GM18861 (cell line): Measurements from ENCODE around the gene DNAH6.

Experiments used
- ATAC-seq: cut with Tn5 transposase; IDR thresholded peaks from one replicate; pipeline ENCODE4 v1.9.1; 2021; ENCODE audit not compliant: unreplicated experiment

DNAH6 gene

GRCh38 chr2:84686783-84687476, 170.6 kb downstream of the DNAH6 start:
- ATAC-seq, result no peak

GRCh38 chr2:84687498-84688149, 171.3 kb downstream of the DNAH6 start:
- ATAC-seq, result no peak

- no peak for ATAC-seq
These were observed 173.9 kb downstream of the DNAH6 start for GRCh38 chr2:84690225-84690624.

- ATAC-seq, result no peak
These were observed 177.9 kb downstream of the DNAH6 start for GRCh38 chr2:84694088-84694622.

DNA sequence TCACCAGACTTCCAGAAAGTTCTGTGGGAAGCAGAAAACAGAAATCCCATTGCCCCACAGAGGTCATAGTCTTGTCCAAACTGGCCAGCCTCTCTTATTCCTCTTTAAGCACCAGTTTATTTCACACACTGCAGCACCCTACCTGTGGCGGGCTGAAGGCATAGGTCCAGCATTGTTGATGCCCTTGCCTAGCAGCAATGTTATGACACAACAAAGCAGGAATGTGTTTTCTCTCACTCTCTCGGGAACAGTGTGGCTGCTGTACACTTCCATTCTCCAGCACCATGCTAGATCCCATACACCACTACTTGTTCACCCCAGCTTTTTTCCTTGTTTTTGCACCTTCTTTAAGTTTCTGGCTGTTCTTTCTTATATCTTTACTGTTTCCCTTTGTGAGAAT, 181.6 kb downstream of the DNAH6 start:
- ATAC-seq, result no peak

- no peak for ATAC-seq
These were observed 183.7 kb downstream of the DNAH6 start for GRCh38 chr2:84700006-84700405.

- ATAC-seq, result no peak
These were observed 185.6 kb downstream of the DNAH6 start for GRCh38 chr2:84701880-84702279.

DNA sequence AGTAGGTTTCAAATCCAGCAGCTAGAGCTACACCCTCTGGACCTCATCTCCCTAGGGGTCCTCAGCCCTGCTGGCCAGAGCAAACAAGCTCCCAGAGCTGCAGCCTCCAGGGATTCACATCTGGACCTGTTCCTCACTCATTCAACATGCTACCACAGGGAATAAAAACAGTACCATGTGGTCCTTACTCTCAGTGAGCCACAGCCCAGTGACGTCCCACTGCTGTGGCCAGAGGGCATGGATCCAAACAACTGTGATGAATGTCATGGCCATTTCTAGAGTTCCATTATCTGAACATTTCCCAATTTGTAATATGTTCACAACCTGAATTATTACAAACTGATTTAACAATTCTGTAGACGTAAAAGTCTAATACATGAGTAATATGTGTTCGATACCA, 186.6 kb downstream of the DNAH6 start:
- ATAC-seq, result no peak

GRCh38 chr2:84703831-84704230, 187.5 kb downstream of the DNAH6 start:
- ATAC-seq, result no peak

DNA sequence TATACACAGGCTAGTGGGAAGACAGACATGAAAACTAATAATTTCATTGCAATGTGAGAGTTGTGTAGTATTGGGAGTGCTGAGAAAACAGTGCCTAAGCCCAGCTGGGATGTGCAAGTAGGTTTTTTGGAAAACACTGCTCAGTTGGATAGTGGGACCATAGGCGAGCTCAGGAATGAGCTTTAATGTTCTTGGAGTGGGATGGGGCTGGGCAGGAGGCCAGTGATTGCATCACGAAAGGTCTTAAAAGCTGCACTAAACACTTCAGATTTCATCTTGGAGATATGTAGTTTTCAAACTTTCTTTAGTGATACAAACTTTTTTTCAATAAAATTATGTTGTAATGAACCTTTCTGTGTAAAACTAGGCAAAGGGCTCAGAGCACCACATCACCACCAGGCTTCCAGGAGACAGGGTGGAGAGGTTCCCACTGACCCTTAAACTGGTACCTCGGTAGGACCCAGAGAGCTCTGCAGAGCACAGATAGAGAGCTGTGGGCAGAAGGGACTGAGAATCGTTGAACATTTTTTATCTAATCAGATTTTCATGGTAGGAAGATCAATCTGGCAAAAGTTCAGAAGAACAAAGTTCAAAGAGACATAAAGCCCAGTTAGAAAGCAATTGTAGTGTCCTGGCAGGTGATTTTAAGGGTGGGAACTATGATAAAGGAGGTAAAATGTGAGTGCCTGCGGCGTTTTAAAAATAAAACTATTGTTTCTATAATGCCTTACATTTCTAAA, 188.4 kb downstream of the DNAH6 start:
- ATAC-seq, result no peak

DNA sequence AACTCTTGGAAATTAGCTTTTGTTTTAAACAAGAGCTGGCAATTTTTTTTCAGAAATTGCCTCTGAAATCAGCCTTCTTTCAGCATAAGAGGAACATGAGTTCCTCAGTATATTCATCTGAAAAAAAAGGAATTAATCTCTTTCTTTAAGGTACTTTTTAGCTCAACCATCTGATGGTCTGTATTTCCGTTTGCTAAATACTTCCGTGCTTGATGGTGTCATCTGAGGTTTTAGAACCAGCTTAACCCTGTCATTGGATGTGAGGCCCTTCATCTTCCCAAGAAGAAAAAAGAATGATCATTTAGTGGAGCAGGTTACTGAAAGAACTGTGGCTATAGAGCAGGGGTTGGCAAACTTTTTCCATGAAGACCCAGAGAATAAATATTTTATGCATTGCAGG, 189.6 kb downstream of the DNAH6 start:
- no peak for ATAC-seq

DNA sequence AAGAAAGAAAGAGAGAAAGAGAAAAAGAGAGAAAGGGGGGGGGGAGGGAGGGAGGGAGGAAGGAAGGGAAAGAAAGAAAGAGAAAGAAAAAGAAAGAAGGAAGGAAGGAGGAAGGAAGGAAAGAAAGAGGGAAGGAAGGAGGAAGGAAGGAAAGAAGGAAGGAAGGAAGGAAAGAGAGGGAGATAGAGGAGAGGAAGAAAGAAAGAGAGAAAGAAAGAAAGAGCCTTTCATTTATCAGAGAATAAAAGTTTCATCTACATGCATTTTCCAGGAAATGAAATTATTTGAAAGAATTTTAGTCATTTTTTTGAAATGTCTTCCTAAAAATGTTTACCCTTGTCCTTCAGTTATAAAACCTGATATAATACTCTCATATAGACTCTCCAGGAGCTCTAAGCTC, 192.1 kb downstream of the DNAH6 start:
- ATAC-seq, result no peak

DNA sequence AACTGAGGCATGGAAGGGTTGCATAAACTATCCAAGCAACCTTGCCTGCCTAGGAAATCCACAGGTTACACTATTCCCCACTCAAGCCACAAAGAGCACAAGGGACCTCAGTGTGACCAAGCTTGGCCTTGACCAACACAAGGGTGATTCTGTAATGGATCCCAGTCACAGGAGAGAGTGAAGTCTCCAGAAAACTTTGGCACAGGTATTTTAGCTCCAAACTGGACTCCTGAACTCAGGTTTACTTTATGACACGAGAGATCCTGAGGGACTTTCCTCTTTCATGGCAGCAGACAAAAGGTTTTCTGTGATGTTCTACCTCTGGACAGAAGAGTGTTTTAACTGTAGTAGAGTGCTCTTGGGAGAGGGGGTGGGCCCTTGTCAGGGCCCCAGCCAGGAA, 195.4 kb downstream of the DNAH6 start:
- ATAC-seq, result no peak

DNA sequence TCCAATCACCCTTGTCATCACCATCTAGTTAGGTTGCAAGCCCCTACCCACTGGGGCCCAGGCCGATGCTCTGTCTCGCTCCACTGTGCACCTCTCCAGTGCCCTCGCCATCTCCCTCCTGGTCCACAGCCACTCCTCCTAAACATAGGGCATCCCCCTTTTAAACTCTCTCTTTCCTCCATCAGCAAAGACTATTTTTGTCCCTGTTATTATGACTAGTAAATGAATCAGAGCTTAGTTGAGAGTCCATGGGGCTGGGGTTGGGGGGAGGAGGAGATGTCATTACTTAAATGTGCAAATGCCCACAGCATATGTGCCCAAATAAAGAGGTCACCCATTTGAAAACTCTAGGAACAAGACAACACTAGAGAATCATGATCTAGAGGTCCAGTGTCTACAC, 197.1 kb downstream of the DNAH6 start:
- ATAC-seq, result no peak

GRCh38 chr2:84716564-84716963, 200.3 kb downstream of the DNAH6 start:
- no peak for ATAC-seq

- ATAC-seq, result no peak
These were observed 201.0 kb downstream of the DNAH6 start for GRCh38 chr2:84717302-84717701.

DNA sequence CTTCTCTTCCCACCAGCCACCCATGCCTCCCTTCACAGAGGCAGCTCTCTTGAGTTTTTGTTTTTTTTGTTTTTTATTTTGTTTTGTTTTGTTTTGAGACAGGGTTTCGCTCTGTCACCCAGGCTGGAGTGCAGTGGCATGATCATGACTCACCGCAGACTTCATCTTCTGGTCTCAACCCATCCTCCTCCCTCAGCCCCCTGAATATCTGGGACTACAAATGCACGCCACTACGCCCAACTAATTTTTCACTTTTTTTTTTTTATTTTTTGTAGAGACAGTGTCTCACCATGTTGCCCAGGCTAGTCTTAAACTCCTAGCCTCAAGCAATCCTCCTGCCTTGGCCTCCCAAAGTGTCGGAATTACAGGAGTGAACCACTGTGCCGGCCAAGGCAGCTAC, 203.1 kb downstream of the DNAH6 start:
- ATAC-seq, result no peak

GRCh38 chr2:84723831-84724230, 207.5 kb downstream of the DNAH6 start:
- no peak for ATAC-seq

- no peak for ATAC-seq
These were observed 209.4 kb downstream of the DNAH6 start for GRCh38 chr2:84725717-84726116.

DNA sequence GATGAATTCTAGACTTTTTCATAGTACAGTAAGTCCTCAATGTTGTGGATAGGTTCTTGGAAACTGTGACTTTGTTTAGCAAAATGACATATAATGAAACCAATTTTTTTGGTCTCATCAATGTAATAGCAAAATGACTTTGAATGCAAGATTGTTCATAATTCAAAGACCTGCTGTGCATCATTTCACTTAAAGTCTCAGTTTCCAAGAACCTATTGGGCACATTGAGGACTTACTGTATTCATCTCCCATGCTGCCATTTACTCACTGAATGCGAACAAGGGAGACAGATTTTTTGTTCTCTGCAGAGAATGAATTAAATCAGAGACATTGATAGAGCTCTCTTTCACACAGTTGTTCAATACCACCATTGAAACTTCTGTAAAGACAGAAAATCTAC, 211.0 kb downstream of the DNAH6 start:
- ATAC-seq, result no peak

- ATAC-seq, result no peak
These were observed 212.9 kb downstream of the DNAH6 start for GRCh38 chr2:84729224-84729623.

DNA sequence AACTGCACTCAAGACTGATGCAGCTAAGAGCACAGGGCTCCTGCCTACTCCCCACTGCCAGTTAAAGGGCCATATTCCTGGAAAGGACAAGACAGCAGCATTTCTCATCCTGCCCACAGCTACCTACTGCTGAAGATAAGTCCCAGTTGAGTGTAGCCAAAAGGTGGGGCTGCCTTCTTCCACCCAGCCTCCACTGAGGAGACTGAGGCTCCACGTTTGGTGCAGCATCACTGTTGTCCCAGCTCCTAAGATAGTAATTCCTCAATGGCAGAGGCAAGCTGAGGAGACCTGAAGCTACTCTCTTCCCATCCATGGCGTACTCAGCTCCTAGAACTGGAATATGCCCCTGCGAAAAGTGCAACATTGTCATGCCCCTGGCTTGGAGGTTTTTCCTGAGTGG, 214.9 kb downstream of the DNAH6 start:
- no peak for ATAC-seq
